ENCODE results near the gene GBA3. TPM values are rescaled to one million over a fixed set of nuclear protein-coding genes. Genes with fewer than 3 reads are reported as not detected.

The GBA3 gene
- polyA plus RNA-seq, 6 donors from 2014 or later: 0.17 to 0.63 (median 0.51) TPM; not detected in 3

DNA sequence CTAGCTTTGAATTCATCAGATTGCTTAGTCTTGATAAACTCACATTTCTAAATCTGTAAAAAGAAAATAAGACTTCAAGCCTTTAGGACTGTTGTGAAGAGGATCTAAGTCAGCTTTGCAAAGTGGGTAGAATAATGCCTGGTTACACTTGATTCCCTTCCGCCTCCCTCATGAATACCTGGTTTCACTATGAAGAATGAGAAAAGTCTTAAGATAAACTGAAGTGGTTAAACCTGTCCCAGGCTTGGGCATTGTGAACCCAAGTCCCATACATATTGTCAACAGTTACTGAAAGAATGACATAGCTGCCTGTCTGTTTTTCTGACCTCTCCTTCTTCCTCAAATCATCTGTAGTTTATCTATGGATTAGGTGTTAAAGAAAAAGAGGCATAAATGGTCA lies 16.7 kb upstream of the GBA3 start:
- H3K27ac Mint-ChIP-seq: peak overlapping the region in 2 of 6 donors; percentile 29 to 35
- H3K27me3 Mint-ChIP-seq: no peaks in the 10 kb centered on the region
- H3K36me3 Mint-ChIP-seq: peaks cover 0 to 4% of the 10 kb centered on the region in 2 donors
- peaks cover 29 to 50% (median 35%) of the 10 kb centered on the region in 3 donors for H3K4me1 Mint-ChIP-seq
- DNase-seq: no peak
- ATAC-seq (ENCODE audit: low read depth in 2 of 2): no peak
- H3K9me3 Mint-ChIP-seq: no peaks in the 10 kb centered on the region
- peak overlapping the region in 2 of 8 donors; percentile 21 to 29 for H3K4me3 Mint-ChIP-seq

DNA sequence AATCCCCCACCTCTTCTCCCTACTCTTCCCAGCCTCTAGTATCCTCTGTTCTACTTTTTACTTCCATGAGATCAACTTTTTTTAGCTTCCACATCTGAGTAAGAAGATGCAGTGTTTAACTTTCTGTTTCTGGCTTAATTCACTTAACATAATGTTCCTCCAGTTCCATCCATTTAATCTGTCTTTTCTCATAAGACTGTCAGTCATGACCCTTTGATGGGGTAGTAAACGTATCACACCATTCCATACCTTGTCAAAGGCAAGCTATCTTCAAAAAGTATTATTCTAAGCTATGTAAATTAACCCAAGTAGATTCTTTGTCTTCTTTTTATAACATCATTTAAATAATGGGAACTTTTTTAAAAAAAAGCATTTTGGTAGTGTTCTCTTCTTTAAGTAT lies 15.0 kb upstream of the GBA3 start:
- Mint-ChIP-seq H3K27ac (peak overlapping the region in 2 of 6 donors; percentile 30 to 58), H3K9me3 (no peaks in the 10 kb centered on the region), H3K4me1 (peaks cover 24 to 38% (median 27%) of the 10 kb centered on the region in 3 donors), H3K36me3 (peaks cover 0 to 4% of the 10 kb centered on the region in 2 donors), H3K4me3 (peak overlapping the region in 1 of 8 donors; percentile 22), H3K27me3 (no peaks in the 10 kb centered on the region)
- DNase-seq (no peak), ATAC-seq (ENCODE audit: low read depth in 2 of 2) (no peak)

DNA sequence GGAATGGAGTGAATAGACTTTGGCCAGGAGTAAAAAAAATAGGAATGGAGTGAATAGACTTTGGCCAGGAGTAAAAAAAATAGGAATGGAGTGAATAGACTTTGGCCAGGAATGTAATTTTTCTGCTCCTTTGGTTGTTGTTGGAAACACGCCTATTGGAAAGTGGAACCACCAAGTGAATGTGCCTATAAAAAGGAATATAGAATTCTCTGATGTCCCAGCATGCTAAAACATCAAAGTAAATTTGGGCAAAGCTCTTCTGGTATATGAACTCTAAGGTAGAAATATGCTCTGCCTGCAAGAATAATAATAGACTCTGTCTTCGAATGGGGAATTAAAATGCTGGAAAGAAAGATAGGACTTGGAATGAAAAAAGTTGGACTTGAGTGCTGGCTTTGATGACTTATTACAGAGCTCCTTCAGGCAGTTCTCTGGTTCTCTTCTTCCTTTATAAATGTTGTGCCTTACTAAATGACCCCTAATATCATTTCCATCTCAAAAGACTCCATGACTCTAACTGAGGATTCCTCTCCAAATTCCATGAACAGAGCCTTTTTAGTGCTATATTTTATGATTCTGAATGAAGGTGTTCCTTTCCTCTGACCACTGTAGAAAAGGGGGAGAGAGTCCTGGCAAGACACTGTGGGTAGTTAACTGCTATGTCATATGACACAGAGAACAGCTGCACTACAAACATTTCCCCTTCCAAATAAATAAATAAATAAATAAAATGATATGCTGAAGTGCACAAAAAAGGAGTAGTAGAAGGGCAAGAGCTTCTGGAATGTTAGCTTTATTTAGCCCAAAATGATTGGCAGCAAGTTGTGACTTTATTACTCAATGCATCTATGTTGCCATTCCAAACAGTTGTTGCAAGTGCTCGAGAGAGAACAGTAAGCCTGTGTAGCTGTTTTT lies 13.5 kb upstream of the GBA3 start:
- ATAC-seq (ENCODE audit: low read depth in 2 of 2) (no peak), DNase-seq (no peak)
- Mint-ChIP-seq H3K9me3 (no peaks in the 10 kb centered on the region), H3K27me3 (no peaks in the 10 kb centered on the region), H3K36me3 (peaks cover 0 to 4% of the 10 kb centered on the region in 2 donors), H3K27ac (no peak overlapping the region), H3K4me1 (peaks cover 19 to 30% (median 20%) of the 10 kb centered on the region in 3 donors), H3K4me3 (no peak overlapping the region)

DNA sequence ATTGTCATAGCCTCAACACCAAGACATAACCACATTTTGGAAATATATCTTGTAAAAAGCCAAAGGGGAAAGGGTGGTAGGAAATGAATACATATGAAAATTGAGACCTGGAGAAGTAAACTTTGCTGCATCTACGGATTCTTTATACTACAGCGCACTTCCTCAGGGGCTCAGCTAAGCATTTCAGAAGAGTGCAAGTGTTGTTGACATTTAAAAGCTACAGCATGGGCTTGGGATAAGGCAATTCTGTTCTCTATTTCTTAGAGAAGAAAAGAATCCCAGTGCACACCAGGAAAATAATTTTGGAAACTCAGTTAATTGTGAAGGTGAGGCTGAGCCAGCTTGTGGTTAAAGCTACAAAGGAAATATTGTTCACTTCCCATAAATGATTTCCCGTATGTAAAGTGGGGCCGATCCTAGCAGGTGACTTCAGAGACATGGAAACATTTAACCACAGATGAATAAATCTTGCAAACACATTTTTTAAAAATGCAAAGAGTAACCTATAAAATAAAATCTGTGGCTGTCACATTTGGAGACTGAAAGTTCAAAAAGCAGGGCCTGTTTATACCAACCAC lies 12.6 kb upstream of the GBA3 start:
- Mint-ChIP-seq H3K9me3 (no peaks in the 10 kb centered on the region), H3K27me3 (no peaks in the 10 kb centered on the region), H3K27ac (no peak overlapping the region), H3K36me3 (peaks cover 0 to 4% of the 10 kb centered on the region in 2 donors), H3K4me1 (peaks cover 13 to 22% (median 18%) of the 10 kb centered on the region in 3 donors), H3K4me3 (no peak overlapping the region)
- ATAC-seq (ENCODE audit: low read depth in 2 of 2): no peak
- DNase-seq: no peak

DNA sequence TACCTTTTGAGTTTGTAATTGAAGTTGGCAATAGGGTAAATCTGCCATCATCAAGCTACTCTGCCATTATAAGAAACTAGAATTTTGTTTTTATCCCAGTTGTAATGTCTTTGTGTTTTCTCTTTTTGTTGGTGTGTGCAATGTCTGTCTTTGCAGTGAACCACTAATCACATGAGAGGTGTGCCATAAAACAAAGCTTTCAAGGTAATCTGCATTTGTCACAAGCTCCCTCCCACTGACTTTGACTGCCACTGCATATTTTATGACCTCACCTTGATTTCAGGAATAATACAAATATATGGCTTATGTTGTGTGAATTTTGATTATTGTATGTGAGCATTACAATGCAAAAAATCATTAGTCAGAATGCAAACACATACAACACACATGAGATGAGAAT lies 9.0 kb upstream of the GBA3 start:
- Mint-ChIP-seq H3K36me3 (no peaks in the 10 kb centered on the region), H3K9me3 (no peaks in the 10 kb centered on the region), H3K4me3 (no peak overlapping the region), H3K27me3 (no peaks in the 10 kb centered on the region), H3K4me1 (no peaks in the 10 kb centered on the region), H3K27ac (no peak overlapping the region)
- ATAC-seq (ENCODE audit: low read depth in 2 of 2) (no peak), DNase-seq (no peak)

DNA sequence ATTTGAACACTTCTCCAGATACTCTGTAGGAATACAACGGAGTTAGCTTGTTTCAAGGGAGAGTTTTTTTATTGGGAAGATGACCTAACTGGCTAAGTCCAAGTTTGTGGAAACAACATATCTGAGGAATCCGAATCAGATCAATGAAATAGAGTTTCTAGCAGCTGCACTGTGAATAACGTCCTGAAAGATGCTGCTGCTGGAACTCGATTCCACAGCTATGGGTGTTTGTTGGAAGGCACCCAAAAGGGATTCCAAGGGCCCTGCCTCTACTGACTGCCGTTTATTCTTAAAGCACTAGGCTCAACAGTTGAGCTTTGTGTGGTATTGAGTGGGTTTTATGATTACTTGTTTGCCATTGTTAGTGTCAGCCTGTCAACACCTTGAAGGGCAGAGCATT lies 6.6 kb upstream of the GBA3 start:
- Mint-ChIP-seq H3K9me3 (no peaks in the 10 kb centered on the region), H3K27me3 (no peaks in the 10 kb centered on the region)
- no peak for ATAC-seq (ENCODE audit: low read depth in 2 of 2)

DNA sequence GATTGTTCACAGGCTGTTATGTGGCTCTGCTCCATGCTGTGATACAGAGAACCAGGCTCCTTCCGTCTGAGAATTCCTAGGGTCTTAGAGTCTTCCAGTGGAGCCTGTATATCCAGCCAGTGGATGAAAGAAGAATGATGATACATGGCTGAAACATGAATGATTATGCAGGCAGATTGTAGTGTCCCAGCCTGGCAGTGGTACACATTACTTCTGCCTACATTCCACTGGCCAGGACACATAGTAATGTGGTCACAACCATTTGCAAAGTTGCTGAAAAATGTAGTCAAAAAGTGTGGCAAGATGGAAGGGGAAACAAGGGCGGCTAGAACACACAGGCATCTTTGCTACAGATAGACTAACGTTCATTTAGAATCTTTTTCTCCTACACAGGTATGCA lies 4.5 kb upstream of the GBA3 start:
- no peak for ATAC-seq (ENCODE audit: low read depth in 2 of 2)
- H3K27ac Mint-ChIP-seq: no peak overlapping the region
- no peak overlapping the region for H3K4me3 Mint-ChIP-seq

More for the DNA sequence above, 6.6 kb upstream of the GBA3 start:
- DNase-seq: no peak
- Mint-ChIP-seq H3K36me3 (no peaks in the 10 kb centered on the region), H3K27ac (no peak overlapping the region), H3K4me1 (peaks cover 0 to 5% (median 4%) of the 10 kb centered on the region in 3 donors), H3K4me3 (no peak overlapping the region)

DNA sequence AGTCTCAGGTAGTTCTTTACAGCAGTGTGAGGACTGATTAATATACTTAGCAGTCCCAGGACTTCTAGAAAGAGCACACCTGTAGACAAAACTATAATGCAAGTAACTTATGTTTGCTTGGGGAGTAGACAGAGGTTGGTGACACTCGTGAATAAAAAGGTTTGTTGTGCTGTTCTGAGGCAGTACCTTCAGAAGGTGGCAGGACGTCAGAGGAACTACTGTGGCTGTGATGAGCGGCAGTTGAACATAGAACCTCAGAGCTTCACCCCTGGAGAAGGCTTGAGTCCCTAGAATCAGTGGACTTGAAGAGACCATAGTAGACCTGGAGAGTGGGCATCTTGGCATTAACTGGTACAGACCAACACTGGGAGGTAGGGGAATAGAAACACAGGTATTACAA lies 3.3 kb upstream of the GBA3 start:
- H3K4me1 Mint-ChIP-seq: peaks cover 0 to 5% (median 4%) of the 10 kb centered on the region in 3 donors
- no peak overlapping the region for H3K4me3 Mint-ChIP-seq
- no peaks in the 10 kb centered on the region for H3K36me3 Mint-ChIP-seq
- ATAC-seq (ENCODE audit: low read depth in 2 of 2): no peak
- H3K9me3 Mint-ChIP-seq: no peaks in the 10 kb centered on the region
- peak overlapping the region in 1 of 6 donors; percentile 43 for H3K27ac Mint-ChIP-seq
- no peak for DNase-seq
- H3K27me3 Mint-ChIP-seq: no peaks in the 10 kb centered on the region

More for the DNA sequence above, 4.5 kb upstream of the GBA3 start:
- no peak for DNase-seq
- Mint-ChIP-seq H3K4me1 (peaks cover 0 to 5% (median 4%) of the 10 kb centered on the region in 3 donors), H3K9me3 (no peaks in the 10 kb centered on the region), H3K36me3 (no peaks in the 10 kb centered on the region), H3K27me3 (no peaks in the 10 kb centered on the region)

DNA sequence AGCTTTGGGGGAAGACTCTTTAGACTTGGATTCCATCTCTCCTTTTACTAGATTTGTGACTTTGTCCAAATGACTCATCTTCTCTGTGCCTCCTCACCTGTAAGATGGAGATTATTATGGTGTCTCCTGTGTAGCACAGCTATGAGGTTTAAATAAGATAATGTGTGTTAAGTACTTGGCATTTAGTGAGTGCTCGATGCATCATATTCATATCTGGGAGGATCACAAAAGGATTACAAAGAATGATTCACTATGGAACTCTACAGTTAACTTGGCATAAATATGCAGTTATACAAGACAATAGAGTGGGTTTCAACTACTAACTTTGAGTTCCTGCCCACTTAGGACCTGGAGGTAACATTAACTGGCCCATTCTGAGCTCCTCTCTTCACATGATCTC lies 2.3 kb downstream of the GBA3 start:
- Mint-ChIP-seq H3K4me1 (no peaks in the 10 kb centered on the region), H3K27ac (no peak overlapping the region), H3K9me3 (peaks cover 0 to under 1% (median 0%) of the 10 kb centered on the region in 7 donors), H3K27me3 (no peaks in the 10 kb centered on the region), H3K36me3 (no peaks in the 10 kb centered on the region), H3K4me3 (no peak overlapping the region)
- DNase-seq (no peak), ATAC-seq (ENCODE audit: low read depth in 2 of 2) (no peak)

DNA sequence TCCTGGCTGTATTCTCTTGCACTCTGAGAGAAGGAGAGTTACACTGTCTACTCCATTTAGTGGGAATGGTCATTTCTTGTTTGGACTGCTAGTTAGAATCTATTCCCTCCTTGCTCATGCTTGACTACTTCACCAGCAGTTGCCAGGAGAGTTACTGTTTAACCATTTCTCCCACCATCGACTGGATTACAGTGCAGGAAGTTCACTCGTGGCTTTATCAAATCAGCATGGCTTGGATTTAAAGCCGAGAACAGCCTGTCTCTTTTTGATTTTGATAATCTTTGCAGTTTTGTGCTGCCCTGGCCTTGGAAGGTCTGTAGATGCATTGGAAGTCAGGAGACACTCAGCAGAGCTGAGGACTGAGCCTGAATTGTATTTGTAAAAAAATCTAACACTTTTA lies 3.2 kb downstream of the GBA3 start:
- Mint-ChIP-seq H3K36me3 (no peaks in the 10 kb centered on the region), H3K4me3 (no peak overlapping the region), H3K27me3 (no peaks in the 10 kb centered on the region), H3K4me1 (no peaks in the 10 kb centered on the region), H3K9me3 (peaks cover 0 to 6% (median 3%) of the 10 kb centered on the region in 7 donors), H3K27ac (no peak overlapping the region)
- ATAC-seq (ENCODE audit: low read depth in 2 of 2) (no peak), DNase-seq (no peak)

DNA sequence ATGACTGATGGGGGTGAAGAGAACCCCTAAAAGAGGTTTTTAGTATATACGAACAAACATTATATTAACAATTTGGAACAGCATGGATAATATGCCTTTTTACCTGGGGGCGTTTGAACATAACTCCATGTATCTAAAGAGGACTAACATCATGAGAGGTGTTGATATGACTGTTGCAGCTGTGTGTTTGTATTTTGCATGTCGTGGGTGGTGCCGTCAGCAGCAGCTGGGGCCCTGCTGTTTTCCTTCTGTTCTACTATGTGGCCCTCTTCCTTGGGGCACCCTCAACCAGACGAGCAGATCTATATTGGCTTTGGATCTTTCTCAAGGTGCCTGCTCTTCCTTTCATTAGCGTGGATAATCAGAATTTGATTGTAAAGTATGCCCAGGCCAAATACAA lies 11.2 kb downstream of the GBA3 start:
- Mint-ChIP-seq H3K4me1 (no peaks in the 10 kb centered on the region), H3K9me3 (peaks cover 0 to 24% (median 6%) of the 10 kb centered on the region in 7 donors), H3K4me3 (no peak overlapping the region), H3K27ac (no peak overlapping the region), H3K27me3 (peaks cover 0 to 8% (median 7%) of the 10 kb centered on the region in 3 donors), H3K36me3 (no peaks in the 10 kb centered on the region)
- no peak for ATAC-seq (ENCODE audit: low read depth in 2 of 2)
- no peak for DNase-seq

DNA sequence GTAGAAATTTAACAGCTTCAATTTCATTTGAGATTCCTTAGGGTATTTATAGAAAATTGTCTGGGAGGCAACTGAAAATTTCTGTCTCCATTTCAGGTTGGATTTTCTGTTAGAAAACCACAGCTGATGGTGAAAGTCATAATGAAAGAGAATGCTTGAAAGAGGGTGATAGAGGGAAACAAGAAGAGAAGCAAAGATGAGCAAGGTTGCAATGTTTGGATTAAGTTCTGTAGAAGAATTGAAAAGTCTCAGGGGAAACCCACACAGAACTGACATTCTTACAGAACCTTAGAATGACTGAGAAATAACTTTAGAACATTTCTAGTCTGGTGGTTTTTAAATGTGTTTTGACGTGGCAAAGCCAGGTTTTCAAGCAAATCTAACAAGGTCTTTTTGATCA lies 14.7 kb downstream of the GBA3 start:
- Mint-ChIP-seq H3K27me3 (peaks cover 0 to 8% (median 7%) of the 10 kb centered on the region in 3 donors), H3K9me3 (peaks cover 0 to 4% (median 0%) of the 10 kb centered on the region in 7 donors), H3K27ac (no peak overlapping the region), H3K4me3 (no peak overlapping the region), H3K4me1 (no peaks in the 10 kb centered on the region), H3K36me3 (no peaks in the 10 kb centered on the region)
- ATAC-seq (ENCODE audit: low read depth in 2 of 2): no peak
- no peak for DNase-seq

DNA sequence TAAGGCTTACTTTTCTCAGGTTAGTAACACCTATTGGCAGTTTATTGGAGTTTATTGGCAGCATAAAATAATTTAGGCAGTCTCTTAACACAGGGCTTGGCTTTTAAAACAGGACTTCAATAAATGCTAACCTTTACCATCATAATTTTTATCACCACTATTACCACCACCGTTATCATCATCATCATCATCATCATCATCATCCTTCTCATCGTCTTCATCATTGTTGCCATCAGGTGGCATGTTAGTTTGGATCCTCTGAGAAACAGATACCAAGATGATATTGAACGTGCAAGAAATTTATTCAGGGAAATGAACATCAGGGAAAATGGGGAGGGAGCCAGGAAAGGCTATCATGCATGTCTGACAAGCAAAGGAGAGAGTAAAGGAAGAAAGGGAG lies 16.2 kb downstream of the GBA3 start:
- H3K4me3 Mint-ChIP-seq: no peak overlapping the region
- no peak for ATAC-seq (ENCODE audit: low read depth in 2 of 2)

DNA sequence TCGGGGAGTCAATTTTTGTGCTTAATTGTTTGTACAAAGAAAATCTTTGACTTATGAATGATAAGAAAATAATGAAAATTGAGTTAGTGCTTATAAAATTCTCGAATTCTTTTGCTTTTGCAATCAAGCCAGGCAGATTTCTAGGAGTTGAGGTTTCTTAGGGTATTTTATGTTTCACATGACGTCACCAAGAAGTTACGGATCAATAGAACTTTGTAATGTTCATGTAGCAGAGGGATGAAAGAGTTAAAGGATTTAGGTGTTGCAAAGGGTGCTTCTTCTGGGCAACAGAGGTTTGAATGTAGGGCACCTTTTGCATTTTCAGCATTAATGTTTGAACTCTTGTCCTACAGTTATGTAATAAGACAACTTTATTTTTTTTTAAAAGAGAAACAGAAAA lies 19.4 kb downstream of the GBA3 start:
- Mint-ChIP-seq H3K27ac (no peak overlapping the region), H3K4me1 (no peaks in the 10 kb centered on the region), H3K36me3 (no peaks in the 10 kb centered on the region), H3K27me3 (peaks cover 0 to 3% (median 3%) of the 10 kb centered on the region in 3 donors), H3K9me3 (peaks cover 0 to 2% (median 0%) of the 10 kb centered on the region in 7 donors), H3K4me3 (no peak overlapping the region)
- DNase-seq: no peak
- ATAC-seq (ENCODE audit: low read depth in 2 of 2): no peak

More for the DNA sequence above, 16.2 kb downstream of the GBA3 start:
- no peaks in the 10 kb centered on the region for H3K36me3 Mint-ChIP-seq
- H3K4me1 Mint-ChIP-seq: no peaks in the 10 kb centered on the region
- peaks cover 0 to 2% (median 0%) of the 10 kb centered on the region in 7 donors for H3K9me3 Mint-ChIP-seq
- H3K27me3 Mint-ChIP-seq: peaks cover 0 to 8% (median 7%) of the 10 kb centered on the region in 3 donors
- DNase-seq: no peak
- H3K27ac Mint-ChIP-seq: no peak overlapping the region

All from naive B cell (primary cell).